Caco-2 (cell line): ENCODE measurements around the gene SGMS2. TPM values are rescaled to one million over a fixed set of nuclear protein-coding genes. Genes with fewer than 3 reads are reported as not detected.

Experiments
- BruUV-seq: library from RNA; stranded (reverse); fragments of 400-500 nt; replicated peaks from 2 replicates; lab custom pipeline; 2021; lab: Mats Ljungman, UMichigan
- CTCF ChIA-PET: fragments of 300-600 bp; sonication (Branson Sonifier 250); formaldehyde crosslinking; loops from one replicate; lab custom pipeline; 2022; ENCODE audit warnings: antibody characterized with exemption; lab: Charles Lee
- POLR2A ChIA-PET: fragments of 300-600 bp; sonication (Branson Sonifier 250); formaldehyde crosslinking; loops from one replicate; lab custom pipeline; 2022; ENCODE audit warnings: antibody characterized with exemption; lab: Charles Lee
- DNase-seq, 2 experiments: peaks; one replicate each; pipeline versions ENCODE4 v3.0.0 to v3.0.0-alpha.2; 2020 to 2022
- H3K27me3 ChIP-seq: replicated peaks from 2 replicates; pipeline ENCODE4 v1.6.0; 2011; ENCODE audit warnings: low read length; ENCODE audit not compliant: control insufficient read depth, insufficient read depth
- H3K36me3 ChIP-seq: 2 replicates; pipeline ENCODE4 v1.5.1; 2011; ENCODE audit warnings: low read length; ENCODE audit not compliant: control insufficient read depth, insufficient read depth
- H3K4me1 ChIP-seq: fragments of 250-450 bp; sonication (Bioruptor Pico); 2 replicates; pipeline ENCODE4 v1.5.1; 2020; ENCODE audit warnings: mild to moderate bottlenecking
- H3K4me3 ChIP-seq: 2 replicates; pipeline ENCODE4 v1.5.1; 2011; ENCODE audit warnings: low read depth, mild to moderate bottlenecking, control low read depth, low read length
- H3K9me3 ChIP-seq: fragments of 250-450 bp; sonication (Bioruptor Pico); 2 replicates; pipeline ENCODE4 v1.5.1; 2020; ENCODE audit warnings: mild to moderate bottlenecking, moderate library complexity
- H3K27ac Mint-ChIP-seq: one replicate; pipeline ENCODE4 v1.8.0; 2022; ENCODE audit warnings: mixed read lengths; ENCODE audit not compliant: unreplicated experiment
- H3K27me3 Mint-ChIP-seq: one replicate; pipeline ENCODE4 v1.8.0; 2022; ENCODE audit warnings: mixed read lengths; ENCODE audit not compliant: insufficient read depth, unreplicated experiment
- H3K36me3 Mint-ChIP-seq: one replicate; pipeline ENCODE4 v1.8.0; 2022; ENCODE audit warnings: mild to moderate bottlenecking, mixed read lengths; ENCODE audit not compliant: insufficient read depth, unreplicated experiment
- H3K4me1 Mint-ChIP-seq: one replicate; pipeline ENCODE4 v1.8.0; 2022; ENCODE audit warnings: low read depth, mixed read lengths; ENCODE audit not compliant: unreplicated experiment
- H3K4me3 Mint-ChIP-seq: one replicate; pipeline ENCODE4 v1.8.0; 2022; ENCODE audit warnings: mild to moderate bottlenecking, moderate library complexity, mixed read lengths; ENCODE audit not compliant: unreplicated experiment
- H3K9me3 Mint-ChIP-seq: one replicate; pipeline ENCODE4 v1.8.0; 2022; ENCODE audit warnings: mixed read lengths; ENCODE audit not compliant: unreplicated experiment
- intact Hi-C: fragments of 100-400 bp; cut with micrococcal nuclease; formaldehyde crosslinking; loops from one replicate; pipeline ENCODE4 v1.10.0; 2022; ENCODE audit not compliant: unreplicated experiment
- total RNA-seq: library from RNA; stranded (reverse); gene quantifications from 2 replicates; pipeline ENCODE4 v1.2.3, GENCODE V29; 2022
- TF ChIP-seq, protein P1 (sequence below), 2 experiments: fragments of 200-600 bp in 1 of 2; IDR thresholded peaks; 1 replicate in 1 of 2; 2 replicates in 1 of 2; pipeline versions ENCODE4 v1.5.1 to v1.8.0; 2011 to 2022; ENCODE audit warnings: antibody characterized with exemption in 1 of 2, control low read depth in 1 of 2, inconsistent platforms in 1 of 2, low read depth in 1 of 2, low read length in 1 of 2, mild to moderate bottlenecking in 1 of 2, moderate library complexity in 1 of 2; ENCODE audit not compliant: insufficient read depth in 1 of 2, severe bottlenecking in 1 of 2, unreplicated experiment in 1 of 2

SGMS2 gene
- total RNA-seq, 1 experiment from 2014 or later, result 3.4 TPM

- TF ChIP-seq, protein P1, sequence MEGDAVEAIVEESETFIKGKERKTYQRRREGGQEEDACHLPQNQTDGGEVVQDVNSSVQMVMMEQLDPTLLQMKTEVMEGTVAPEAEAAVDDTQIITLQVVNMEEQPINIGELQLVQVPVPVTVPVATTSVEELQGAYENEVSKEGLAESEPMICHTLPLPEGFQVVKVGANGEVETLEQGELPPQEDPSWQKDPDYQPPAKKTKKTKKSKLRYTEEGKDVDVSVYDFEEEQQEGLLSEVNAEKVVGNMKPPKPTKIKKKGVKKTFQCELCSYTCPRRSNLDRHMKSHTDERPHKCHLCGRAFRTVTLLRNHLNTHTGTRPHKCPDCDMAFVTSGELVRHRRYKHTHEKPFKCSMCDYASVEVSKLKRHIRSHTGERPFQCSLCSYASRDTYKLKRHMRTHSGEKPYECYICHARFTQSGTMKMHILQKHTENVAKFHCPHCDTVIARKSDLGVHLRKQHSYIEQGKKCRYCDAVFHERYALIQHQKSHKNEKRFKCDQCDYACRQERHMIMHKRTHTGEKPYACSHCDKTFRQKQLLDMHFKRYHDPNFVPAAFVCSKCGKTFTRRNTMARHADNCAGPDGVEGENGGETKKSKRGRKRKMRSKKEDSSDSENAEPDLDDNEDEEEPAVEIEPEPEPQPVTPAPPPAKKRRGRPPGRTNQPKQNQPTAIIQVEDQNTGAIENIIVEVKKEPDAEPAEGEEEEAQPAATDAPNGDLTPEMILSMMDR (IDR thresholded peaks at IDR 0.05; ENCODE audit: insufficient read depth in 1 of 2, low read depth in 1 of 2, low read length in 1 of 2, severe bottlenecking in 1 of 2, unreplicated experiment in 1 of 2), result no peak
- H3K4me3 ChIP-seq, result no peak overlapping the region
- no peaks in the 10 kb centered on the region for H3K27me3 ChIP-seq
- H3K4me1 ChIP-seq, result peaks cover 16% of the 10 kb centered on the region
- ChIA-PET CTCF (no interaction called here), POLR2A (no interaction called here)
- Mint-ChIP-seq H3K27ac (no peak overlapping the region), H3K4me1 (peaks cover 6% of the 10 kb centered on the region), H3K36me3 (no peaks in the 10 kb centered on the region), H3K27me3 (peaks cover 2% of the 10 kb centered on the region), H3K9me3 (no peaks in the 10 kb centered on the region), H3K4me3 (no peak overlapping the region)
- no peaks in the 10 kb centered on the region for H3K9me3 ChIP-seq
- intact Hi-C loops, result no loop called here
- no TSS peak for BruUV-seq
- H3K36me3 ChIP-seq, result no peaks in the 10 kb centered on the region
- DNase-seq, result no peak
Measured at GRCh38 chr4:107850438-107850837, 25.7 kb downstream of the SGMS2 start.

DNA sequence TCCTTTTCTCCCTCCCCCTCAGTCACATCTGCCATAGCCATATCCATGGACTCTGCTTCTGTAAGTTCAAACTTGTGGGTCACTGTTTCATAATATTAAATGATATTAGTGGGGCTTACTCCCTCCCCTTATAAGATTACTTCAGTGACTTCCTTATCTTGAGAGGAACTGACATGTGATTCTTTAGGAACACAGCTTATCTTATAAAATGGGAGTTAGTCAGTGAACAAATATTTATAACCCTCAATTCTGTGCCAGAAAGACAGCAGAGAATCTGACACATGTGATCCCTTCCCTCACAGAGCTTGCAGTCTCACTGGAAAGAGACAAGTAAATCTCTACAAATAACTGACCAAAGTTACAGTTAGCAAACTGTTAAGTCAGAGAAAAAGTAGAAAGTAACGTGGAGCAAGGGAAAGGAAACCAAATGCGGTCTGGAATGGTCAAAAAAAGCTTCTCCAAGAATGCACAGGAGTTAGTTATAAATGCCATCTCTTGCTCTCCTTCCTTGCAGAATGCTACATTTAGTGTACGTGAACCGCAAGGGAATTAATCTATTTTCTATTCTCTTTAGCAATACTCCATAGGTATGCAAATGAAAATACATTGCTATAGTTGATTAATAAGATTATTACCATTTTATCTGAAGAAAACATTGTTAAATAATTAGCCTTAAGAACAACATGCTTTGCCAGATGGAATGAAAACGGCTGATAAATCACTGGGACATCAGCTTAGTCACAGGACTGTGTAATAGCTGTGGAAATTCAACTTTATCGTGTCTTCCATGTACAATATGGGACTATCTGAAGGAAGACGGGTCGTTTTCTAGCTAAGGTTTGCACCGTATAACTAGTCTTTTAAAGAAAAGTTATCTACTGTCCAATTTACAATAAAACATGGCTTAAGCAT lies 29.0 kb downstream of the SGMS2 start:
- Mint-ChIP-seq H3K4me3 (no peak overlapping the region), H3K4me1 (peaks cover 6% of the 10 kb centered on the region), H3K36me3 (no peaks in the 10 kb centered on the region), H3K9me3 (no peaks in the 10 kb centered on the region), H3K27me3 (peaks cover 2% of the 10 kb centered on the region), H3K27ac (no peak overlapping the region)
- BruUV-seq, result no TSS peak
- Histone ChIP-seq H3K4me1 (peaks cover 16% of the 10 kb centered on the region), H3K9me3 (no peaks in the 10 kb centered on the region), H3K27me3 (no peaks in the 10 kb centered on the region), H3K36me3 (no peaks in the 10 kb centered on the region), H3K4me3 (no peak overlapping the region)
- DNase-seq, result peak in 1 of 2 experiments; percentile 3
- CTCF ChIA-PET, result no interaction called here
- intact Hi-C loops, result no loop called here
- TF ChIP-seq, protein P1 (IDR thresholded peaks at IDR 0.05; ENCODE audit: insufficient read depth in 1 of 2, low read depth in 1 of 2, low read length in 1 of 2, severe bottlenecking in 1 of 2, unreplicated experiment in 1 of 2), result no peak
- POLR2A ChIA-PET, result no interaction called here

DNA sequence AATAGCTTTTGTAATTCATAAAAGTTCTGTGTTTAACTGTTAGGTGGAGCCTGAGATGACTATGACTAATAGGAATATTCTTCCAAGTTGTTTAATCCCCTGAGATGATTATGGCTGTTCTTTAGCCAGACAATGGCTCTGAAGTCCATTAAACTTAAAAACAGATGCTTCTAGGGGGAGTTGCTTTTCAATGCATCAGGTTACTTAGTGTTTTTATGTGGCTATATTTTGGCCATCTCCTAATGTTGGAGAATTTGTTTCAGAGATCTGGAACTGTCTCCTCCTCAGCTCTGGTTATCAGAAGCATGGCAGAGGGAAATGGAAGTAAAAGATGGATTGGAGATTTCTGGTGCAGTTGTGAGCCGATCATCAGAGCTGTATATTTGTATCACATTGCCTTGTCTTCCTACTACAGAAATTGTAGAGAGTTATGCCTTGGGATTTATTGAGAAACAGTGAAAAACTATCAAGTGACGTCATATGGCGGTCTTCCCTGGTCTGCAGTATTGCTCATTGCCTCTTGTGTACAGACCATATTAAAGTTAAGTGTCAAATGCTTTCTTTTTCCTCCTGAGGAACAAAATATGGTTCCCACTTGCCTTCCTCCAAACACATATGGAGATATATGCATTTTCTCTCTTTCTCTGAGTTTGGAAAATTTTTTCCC lies 29.8 kb downstream of the SGMS2 start:
- Mint-ChIP-seq H3K9me3 (no peaks in the 10 kb centered on the region), H3K27me3 (peaks cover 2% of the 10 kb centered on the region), H3K4me1 (peaks cover 6% of the 10 kb centered on the region), H3K4me3 (no peak overlapping the region), H3K36me3 (no peaks in the 10 kb centered on the region), H3K27ac (no peak overlapping the region)
- ChIA-PET POLR2A (no interaction called here), CTCF (no interaction called here)
- no peaks in the 10 kb centered on the region for H3K27me3 ChIP-seq
- DNase-seq, result no peak
- H3K9me3 ChIP-seq, result no peaks in the 10 kb centered on the region
- intact Hi-C loops, result no loop called here
- TF ChIP-seq, protein P1 (IDR thresholded peaks at IDR 0.05; ENCODE audit: insufficient read depth in 1 of 2, low read depth in 1 of 2, low read length in 1 of 2, severe bottlenecking in 1 of 2, unreplicated experiment in 1 of 2), result no peak
- H3K36me3 ChIP-seq, result no peaks in the 10 kb centered on the region
- peaks cover 16% of the 10 kb centered on the region for H3K4me1 ChIP-seq
- BruUV-seq, result no TSS peak
- no peak overlapping the region for H3K4me3 ChIP-seq
